GM18511 (cell line): Measurements from ENCODE around the gene OSBPL3.

Source experiments
- ATAC-seq: cut with Tn5 transposase; IDR thresholded peaks from one replicate; pipeline ENCODE4 v1.9.1; 2021; ENCODE audit warnings: mild to moderate bottlenecking, moderate library complexity; ENCODE audit not compliant: unreplicated experiment

Gene OSBPL3

GRCh38 chr7:24899905-24900304 lies 80.1 kb downstream of the OSBPL3 start:
- ATAC-seq, result peak; percentile 62

GRCh38 chr7:24899161-24899560 lies 80.8 kb downstream of the OSBPL3 start:
- no peak for ATAC-seq

- peak; percentile 43 for ATAC-seq
These were observed 81.3 kb downstream of the OSBPL3 start for GRCh38 chr7:24898691-24899090.

- ATAC-seq, result peak; percentile 81
These were observed 83.9 kb downstream of the OSBPL3 start for GRCh38 chr7:24896031-24896501.

- ATAC-seq, result no peak
These were observed 85.4 kb downstream of the OSBPL3 start for GRCh38 chr7:24894429-24895221.

- ATAC-seq, result no peak
These were observed 88.7 kb downstream of the OSBPL3 start for GRCh38 chr7:24891311-24891735.

- ATAC-seq, result no peak
These were observed 90.4 kb downstream of the OSBPL3 start for GRCh38 chr7:24889611-24890010.

- ATAC-seq, result no peak
These were observed 91.3 kb downstream of the OSBPL3 start for GRCh38 chr7:24888653-24889052.

- no peak for ATAC-seq
These were observed 94.3 kb downstream of the OSBPL3 start for GRCh38 chr7:24885716-24886115.

GRCh38 chr7:24885305-24885704 lies 94.7 kb downstream of the OSBPL3 start:
- no peak for ATAC-seq

- no peak for ATAC-seq
These were observed 95.6 kb downstream of the OSBPL3 start for GRCh38 chr7:24884401-24884800.

GRCh38 chr7:24883622-24884013 lies 96.4 kb downstream of the OSBPL3 start:
- ATAC-seq, result no peak

- ATAC-seq, result peak; percentile 52
These were observed 96.9 kb downstream of the OSBPL3 start for GRCh38 chr7:24882989-24883621.

- no peak for ATAC-seq
These were observed 98.4 kb downstream of the OSBPL3 start for GRCh38 chr7:24881623-24882022.

- ATAC-seq, result no peak
These were observed 99.1 kb downstream of the OSBPL3 start for GRCh38 chr7:24880886-24881285.

- no peak for ATAC-seq
These were observed 100.7 kb downstream of the OSBPL3 start for GRCh38 chr7:24879291-24879690.

- ATAC-seq, result peak; percentile 94
These were observed 102.1 kb downstream of the OSBPL3 start for GRCh38 chr7:24877790-24878311.

GRCh38 chr7:24874791-24875190 lies 105.2 kb downstream of the OSBPL3 start:
- no peak for ATAC-seq

- no peak for ATAC-seq
These were observed 106.0 kb downstream of the OSBPL3 start for GRCh38 chr7:24873944-24874343.

GRCh38 chr7:24871770-24872169 lies 108.2 kb downstream of the OSBPL3 start:
- no peak for ATAC-seq

GRCh38 chr7:24870766-24871165 lies 109.2 kb downstream of the OSBPL3 start:
- ATAC-seq, result no peak

- no peak for ATAC-seq
These were observed 110.4 kb downstream of the OSBPL3 start for GRCh38 chr7:24869572-24869971.
